GM18909 (cell line): ENCODE measurements around the gene OMP.

Experiments used
- ATAC-seq: cut with Tn5 transposase; IDR thresholded peaks from one replicate; pipeline ENCODE4 v1.9.1; 2021; ENCODE audit warnings: mild to moderate bottlenecking; ENCODE audit not compliant: unreplicated experiment, poor library complexity

Gene OMP

DNA sequence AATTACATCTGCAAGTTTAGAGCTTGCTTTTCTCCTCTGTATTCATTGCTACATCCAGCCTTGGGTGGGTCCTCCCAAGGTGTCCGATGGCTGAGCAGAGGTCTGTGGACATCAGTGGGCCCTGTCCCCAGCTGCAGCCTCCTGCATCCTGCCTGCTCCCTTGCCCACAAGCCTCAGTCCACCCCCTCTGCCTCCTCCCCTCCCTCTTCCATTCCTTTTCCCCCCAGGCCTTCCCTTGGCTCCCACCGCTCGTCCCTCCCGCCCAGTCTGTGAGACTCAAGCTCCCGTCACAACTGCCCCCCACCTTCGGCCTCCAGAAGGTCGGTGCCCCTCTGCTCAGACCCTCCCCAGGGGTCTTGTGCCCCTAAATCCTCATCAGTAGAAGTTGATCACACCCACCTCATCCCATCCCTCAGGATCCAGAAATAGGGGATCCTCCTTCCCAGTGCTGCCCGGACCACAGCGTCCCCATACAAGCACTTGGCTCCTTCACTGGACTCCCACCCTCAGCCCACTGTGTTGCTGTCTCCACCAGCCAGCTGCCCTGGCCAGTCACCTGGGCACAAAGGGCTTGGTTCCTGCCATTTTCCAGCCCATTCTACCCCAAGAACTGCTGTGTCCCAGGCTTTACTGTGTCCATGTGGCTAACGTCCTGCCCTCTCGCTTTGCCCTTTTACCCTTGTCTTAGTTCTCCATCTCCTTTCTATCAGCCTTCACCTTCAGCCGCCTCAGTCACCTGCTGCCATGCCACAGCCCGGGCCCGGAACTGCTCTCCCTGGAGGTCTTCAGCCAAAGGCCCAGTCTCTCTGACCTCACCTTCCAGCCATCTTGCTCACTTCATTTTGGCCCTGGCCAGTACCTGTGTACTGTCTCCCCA is 2.2 kb upstream of the OMP start:
- no peak for ATAC-seq

DNA sequence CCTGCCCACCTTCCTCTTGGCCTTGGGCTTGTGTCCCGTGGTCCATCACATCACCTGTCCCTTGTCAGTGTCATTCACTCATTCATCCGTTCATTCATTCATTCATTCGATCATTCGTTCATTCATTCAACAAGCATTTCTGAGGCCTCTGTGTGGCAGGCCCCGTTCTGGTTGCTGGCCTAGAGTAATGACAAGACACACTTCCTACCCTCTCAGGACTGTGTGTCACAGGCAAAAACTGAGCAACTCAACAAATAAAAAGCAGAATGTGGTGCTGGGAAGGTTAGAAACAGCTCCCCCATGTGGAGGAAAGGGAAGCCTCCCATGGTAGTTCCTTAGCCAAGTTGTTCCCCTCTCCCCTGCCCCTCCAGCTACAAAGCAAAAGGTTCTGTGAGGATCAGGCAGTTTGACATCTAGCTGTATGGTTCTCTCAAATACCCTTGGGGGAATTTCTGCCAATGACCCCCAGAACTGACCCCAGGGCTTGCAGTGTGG is 1.6 kb upstream of the OMP start:
- no peak for ATAC-seq

DNA sequence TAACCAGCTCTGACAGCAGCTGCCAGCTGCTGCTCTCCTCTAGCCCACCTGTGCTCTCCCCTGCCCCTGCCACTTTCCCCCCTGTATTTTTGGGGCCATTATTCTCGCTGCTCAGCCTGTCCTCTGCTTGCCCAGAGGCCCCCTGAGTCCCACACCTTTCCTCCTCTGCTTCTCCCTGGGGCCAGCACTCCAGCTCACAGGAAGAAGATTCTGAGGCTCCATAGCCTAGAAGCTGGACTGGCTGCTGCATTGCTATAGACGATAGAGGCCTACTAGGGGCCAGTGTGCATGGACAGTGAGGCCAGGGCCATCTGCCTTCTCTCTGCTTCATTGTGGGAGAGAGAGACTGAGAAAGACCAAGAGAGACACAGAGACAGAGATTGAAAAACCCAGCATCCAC is 679 bp downstream of the OMP start:
- no peak for ATAC-seq

DNA sequence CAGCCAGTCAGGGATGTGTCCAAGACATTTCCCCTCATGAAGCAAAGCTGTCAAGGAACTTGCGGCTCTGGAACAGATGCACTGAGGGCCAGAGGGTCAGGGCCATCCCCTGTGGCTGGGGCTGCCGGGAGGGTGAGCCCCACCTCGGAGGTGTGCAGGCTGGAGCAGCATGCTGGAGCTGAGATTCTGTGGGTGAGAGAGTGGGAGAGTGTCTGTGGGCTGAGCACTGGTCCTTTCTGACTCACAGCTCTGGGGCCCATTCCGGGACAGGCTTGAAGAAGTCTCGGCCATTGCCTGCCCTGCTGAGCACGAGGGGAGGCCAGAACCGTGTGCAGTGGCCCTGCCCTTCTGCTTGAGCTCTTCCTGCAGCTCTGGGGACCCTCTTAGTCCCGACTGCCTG is 2.1 kb downstream of the OMP start:
- no peak for ATAC-seq

DNA sequence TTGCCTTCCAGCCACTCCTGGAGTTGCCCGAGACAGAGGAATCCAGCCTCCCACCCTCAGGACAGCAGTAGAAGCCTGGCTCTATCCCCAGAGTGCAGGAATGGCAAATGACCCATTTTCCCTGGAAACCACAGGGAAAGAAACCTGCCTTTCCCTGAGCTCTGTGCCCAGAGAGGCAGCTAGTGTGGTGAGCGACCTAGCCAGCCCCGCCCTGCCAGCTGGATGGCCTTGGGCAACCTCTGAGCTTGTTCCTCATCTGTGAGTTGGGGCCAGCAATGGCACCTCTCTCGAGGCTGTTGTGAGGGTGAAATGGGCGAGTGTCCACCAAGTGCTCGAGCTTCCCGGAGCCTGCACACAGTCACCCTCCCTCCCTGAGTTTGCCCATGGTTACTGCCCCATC is 3.7 kb downstream of the OMP start:
- no peak for ATAC-seq

DNA sequence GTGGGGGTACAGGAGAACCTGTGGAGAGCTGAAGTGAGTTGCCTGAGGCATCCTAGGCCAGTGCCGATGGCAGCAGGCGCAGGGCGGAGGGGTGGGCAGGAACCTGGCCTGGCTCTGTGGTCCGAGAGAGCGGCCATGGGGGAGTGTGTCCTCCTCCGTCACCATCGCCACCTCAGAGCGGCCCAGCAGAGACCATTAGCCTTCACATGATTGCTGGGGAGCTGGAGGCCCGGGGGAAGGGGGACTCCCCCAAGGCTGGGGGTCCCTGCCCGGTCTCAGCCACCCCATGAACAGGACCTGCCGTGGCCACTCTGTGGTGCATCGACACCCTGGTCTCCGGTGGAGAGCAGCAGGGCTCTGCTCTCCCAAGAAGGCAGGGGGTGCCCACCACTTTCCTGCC is 4.1 kb downstream of the OMP start:
- ATAC-seq, result no peak

DNA sequence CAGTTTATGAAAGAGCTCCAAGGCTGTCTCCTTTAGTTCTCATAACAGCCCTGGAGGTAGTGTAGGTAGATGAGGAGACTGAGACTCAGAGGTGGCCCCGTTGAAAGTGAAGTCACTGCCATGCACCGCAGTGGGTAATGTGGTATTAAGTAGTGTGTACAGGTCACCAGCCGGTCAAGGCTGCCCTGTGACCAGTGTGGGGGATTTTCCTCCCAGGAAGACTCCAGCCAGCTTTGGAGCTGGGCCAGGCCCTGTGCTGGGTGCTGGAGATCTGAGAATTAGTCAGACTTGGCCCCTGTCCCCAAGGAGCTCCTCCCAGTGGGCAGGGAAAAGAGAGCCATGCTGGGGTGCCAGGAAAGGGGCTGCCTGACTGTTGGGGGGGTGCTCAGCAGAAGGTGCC is 5.3 kb downstream of the OMP start:
- ATAC-seq, result no peak

DNA sequence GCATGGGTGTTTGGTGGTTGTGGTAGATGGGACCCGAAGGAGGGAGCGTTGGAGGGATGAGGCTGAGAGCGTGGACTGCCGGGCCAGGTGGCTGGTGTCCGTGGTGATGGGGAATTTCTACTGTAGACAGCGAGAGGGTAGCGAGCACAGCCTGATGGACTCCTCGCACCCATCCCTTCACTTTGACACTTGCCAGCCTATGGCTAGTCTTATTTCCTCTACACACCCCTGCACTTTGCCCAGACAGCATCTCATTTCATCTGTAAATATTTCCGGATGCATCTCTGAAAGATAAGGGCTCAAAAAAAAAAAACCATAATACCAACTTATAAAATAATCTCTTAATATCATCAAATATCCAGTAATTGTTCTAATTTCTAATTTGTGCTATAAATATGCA is 5.8 kb downstream of the OMP start:
- ATAC-seq, result no peak

DNA sequence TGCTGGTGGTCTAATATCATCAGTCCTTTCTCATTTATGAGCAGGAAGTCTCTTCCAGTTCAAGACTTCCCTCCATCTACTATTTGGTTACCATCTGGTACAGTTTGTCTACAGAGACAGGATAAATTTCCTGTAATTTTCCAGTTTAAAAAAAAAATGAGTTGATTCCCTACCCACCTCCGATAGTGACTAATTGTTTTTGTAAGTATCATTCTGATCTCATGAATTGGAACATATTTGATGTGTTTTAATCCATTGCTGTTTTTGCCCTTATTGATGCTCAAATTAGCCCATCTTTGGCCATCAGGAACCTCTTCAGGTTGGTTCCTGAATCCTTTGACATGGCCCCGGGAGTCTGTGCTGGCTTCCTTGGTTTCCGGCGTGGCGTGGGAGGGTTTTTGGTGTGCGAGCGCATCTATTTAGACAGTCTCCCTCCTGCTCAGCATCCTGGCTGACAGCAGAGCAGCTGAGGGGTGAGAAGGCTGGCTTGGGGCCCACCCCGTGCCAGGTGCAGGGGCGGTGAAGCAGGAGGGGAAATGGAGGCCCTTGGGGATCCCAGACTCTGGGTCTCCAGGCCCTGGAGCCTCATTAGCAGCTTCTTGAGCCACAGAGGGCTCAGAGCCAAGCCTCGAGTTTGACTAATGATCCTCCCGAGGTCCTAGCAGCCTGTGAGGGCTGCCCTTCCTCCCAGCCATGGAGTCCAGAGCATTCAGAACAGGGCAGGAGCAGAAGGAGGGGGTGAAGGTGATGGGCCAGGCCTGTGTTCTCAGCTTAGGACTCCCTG is 6.8 kb downstream of the OMP start:
- ATAC-seq, result no peak

DNA sequence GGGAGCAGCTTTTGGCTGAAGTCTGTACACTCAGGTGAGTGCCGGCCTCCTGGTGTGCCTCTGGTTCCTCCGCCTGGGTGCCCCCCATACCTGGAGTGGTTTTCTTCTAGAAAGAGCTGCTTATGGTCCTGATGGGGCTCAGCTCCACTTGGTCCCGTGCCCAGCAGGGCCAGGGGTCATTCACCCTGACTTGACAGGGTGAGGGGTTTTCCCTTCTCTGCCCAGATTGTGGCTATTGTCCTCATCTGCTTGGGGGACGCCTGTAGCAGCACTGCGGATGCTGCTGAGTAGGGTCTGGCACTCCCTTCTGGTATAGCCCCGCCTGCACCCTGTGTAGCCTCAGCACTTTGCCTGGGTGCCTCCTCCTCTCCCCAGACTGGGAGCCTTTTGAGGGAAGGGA is 8.2 kb downstream of the OMP start:
- ATAC-seq, result no peak

DNA sequence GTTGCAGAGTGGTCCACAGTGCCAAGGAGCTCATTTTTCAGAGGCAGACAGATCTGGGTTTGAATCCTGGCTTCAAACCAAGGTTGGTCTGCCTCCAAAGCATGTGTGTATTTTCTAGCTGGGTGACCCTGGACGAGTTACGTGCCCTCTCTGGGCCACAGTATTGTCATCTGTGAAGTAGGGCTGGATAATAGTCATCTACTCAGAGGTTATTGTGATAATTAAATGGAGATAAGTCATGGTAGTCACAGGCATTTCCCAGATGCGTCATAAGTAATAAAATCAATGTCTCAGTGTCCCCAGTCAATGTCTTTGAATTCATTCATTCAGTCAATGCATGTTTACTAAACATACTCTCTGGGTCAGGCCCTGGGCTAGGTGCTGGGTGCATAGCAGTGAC is 8.6 kb downstream of the OMP start:
- no peak for ATAC-seq

DNA sequence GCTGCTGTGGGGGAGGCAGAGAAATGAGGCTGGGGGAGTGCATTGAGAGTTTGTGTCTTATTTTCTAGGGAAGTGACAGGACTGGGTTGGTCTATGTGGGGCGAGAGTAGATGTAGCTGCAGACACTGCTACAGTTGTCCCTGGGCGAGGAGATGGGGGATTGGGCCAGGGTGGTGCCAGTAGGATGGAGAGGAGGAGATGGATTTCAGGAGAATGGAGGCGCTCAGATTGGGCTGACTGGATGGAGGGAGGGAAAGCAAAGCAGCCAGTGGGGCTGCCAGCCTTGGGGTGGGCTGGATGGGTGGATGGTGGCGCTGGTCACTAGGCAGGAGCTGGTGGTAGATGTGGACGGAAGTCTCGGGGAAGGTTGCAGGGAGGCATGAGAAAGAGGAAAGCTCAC is 9.3 kb downstream of the OMP start:
- ATAC-seq, result no peak

DNA sequence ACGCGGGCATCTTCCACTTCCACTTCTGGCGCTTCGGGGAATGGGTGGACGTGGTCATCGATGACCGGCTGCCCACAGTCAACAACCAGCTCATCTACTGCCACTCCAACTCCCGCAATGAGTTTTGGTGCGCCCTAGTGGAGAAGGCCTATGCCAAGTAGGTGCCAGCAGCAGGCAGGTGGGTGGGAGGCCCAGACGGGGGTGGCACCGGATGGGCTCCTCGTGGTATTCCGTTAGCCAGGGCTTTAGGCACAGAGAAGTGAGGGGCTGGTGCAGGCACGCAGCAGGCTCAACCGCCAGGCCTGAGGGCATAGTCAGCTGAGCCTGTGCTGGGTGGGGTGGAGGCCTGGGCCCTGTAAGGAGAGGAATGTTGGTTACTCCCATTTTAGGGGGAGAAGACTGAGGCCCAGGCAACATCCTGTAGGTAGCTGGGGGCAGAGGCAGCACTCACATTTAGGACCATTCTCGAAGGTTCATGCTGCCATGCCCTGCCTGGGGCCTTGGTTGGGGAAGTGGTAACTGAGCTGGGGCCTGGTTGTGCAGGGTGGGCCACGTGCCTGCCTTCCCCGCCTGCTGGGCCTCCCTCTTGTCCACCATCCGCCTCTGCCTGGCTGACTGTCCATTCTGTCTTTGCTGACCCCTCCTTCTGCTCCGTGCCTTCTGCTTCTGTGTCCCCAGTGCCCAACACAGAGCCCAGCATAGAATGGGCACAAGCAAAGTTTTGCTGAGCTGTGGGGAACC is 10.2 kb downstream of the OMP start:
- ATAC-seq, result no peak

DNA sequence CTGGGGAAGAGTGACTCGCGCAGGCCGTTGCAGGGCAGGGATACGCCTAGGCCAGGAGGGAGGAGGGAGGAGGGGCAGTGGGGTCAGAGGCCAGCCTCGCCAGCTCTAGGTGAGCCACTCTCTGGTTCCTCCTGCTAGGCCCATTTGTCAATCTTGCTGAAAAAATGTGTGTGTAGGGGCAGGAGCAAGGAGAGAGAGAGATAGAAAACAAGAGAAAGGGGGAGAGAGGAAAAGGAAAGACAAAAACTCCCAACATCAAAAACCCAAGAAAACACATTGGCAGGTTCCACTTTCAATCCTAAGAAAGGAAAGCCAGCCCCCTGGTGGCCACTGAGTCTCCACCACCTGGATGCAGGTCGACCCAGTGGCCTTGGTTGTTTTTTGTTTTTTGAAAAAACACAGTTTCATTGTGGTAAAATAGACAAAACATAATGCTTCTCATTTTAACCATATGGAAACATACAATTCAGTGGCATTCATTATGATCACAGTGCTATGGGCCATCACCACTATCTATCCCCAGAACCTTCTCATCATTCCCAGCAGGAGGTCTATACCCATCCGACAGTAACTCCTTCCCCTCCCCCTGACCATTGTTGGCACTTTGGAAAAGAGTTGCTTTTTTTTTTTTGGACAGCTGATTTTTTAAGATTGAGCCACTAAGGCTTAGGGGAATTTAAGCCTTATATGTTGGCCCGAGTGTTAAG is 10.9 kb downstream of the OMP start:
- ATAC-seq, result no peak

DNA sequence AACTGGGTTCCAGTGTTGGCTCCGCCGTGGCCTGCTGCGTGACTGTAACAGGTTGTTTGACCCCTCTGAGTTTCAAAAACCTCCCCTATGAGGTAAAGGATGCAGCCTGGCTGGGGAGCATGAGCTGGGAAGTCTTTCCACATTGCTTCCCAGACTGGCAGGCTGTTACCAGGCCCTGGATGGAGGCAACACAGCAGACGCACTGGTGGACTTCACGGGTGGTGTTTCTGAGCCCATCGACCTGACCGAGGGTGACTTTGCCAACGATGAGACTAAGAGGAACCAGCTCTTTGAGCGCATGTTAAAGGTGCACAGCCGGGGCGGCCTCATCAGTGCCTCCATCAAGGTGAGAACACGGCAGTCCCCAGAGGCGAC is 11.4 kb downstream of the OMP start:
- ATAC-seq, result no peak

DNA sequence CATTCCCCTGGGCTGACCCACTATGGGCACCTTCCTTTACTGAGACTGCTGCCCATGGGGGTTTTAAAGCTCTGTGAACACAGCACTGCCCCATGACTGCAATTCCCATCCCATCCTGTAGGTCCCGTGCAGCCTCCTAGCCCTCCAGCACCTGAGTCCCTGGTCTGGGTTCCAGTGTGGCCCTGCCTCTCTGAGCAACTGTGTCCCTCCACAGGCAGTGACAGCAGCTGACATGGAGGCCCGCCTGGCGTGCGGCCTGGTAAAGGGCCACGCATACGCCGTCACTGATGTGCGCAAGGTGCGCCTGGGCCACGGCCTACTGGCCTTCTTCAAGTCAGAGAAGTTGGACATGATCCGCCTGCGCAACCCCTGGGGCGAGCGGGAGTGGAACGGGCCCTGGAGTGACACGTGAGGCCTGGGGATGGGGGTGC is 12.6 kb downstream of the OMP start:
- ATAC-seq, result no peak

DNA sequence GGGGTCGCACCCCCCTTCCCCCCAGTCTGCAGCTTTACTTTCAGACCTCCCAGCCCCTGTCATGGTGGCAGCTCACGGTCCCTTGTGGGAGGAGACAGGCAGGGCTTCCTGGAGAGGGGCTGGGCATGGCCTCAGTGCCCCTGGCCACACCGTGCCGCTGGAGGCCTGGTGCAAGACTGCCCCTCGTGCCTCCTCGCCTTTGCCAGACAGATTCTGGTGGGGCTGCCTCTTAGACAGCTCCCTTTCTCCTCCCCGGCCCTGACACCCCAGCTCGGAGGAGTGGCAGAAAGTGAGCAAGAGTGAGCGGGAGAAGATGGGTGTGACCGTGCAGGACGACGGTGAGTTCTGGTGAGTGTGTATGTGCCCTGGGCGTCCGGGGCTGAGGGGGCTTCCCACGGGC is 13.3 kb downstream of the OMP start:
- no peak for ATAC-seq

DNA sequence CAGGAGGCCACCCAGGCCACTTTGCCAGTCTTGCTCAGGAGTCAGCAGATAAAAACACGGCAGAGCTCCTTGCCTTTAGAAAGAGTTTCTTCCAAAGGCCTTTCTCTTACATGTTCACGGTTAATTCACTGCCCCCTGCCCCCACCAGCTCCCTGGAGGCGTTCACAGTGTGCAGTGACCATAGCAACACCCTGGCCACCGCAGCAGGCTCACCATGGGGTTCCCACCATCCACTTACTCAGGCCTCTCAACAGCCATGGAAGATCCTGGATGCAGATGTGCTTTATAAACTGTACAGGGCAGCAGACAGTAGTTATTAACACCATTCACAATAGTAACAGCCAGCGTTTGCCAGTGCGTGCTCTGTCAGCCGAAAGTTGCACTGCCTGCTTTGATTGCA is 14.9 kb downstream of the OMP start:
- ATAC-seq, result no peak

DNA sequence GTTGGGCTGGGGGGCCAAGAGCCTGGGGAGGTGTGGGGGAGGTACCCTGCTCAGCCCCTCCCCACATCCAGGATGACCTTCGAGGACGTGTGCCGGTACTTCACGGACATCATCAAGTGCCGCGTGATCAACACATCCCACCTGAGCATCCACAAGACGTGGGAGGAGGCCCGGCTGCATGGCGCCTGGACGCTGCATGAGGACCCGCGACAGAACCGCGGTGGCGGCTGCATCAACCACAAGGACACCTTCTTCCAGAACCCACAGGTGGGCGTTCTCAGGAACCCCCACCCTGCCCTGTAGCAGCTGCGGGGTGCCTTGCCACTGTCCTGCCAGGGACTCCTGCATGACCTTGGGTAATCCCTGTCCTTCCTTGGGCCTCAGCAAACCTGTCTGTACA is 15.4 kb downstream of the OMP start:
- no peak for ATAC-seq

DNA sequence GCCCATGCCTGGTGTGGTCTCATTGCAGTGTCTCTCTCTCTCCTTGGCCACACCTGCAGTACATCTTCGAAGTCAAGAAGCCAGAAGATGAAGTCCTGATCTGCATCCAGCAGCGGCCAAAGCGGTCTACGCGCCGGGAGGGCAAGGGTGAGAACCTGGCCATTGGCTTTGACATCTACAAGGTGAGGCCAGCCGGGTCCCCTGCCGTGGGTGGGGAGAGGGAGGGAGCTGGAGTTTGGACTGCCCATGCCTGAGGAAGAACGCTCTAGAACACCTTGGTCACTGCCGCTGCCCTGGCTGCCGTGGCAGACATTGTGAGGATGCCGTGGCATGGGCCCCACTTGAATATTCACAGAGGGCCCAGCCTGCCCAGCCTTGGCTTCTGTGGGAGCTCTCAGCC is 16.3 kb downstream of the OMP start:
- no peak for ATAC-seq
